HCT116 (cell line): Measurements from ENCODE around the gene IL1RAPL1. TPM values are rescaled to one million over a fixed set of nuclear protein-coding genes. Genes with fewer than 3 reads are reported as not detected.

ENCODE experiments used
- ATAC-seq: fragments of 200-7000 bp; cut with Tn5 transposase; 2 replicates; pipeline ENCODE4 v1.9.1; 2020; ENCODE audit warnings: mild to moderate bottlenecking, moderate library complexity
- BruUV-seq: library from RNA; stranded (reverse); fragments of 400-500 nt; replicated peaks from 2 replicates; lab custom pipeline; 2021; lab: Mats Ljungman, UMichigan
- CTCF ChIA-PET: fragments of 300-600 bp; sonication (Branson Sonifier 250); formaldehyde crosslinking; loops from one replicate; lab custom pipeline; 2021; ENCODE audit warnings: antibody characterized with exemption; lab: Charles Lee
- POLR2A ChIA-PET: fragments of 300-600, 350-600 bp; sonication (Branson Sonifier 250); formaldehyde crosslinking; loops from one replicate; lab custom pipeline; 2021; ENCODE audit warnings: antibody characterized with exemption; lab: Charles Lee
- RAD21 ChIA-PET, 2 experiments: fragments of 300-600 bp; sonication (Branson Sonifier 250); formaldehyde crosslinking; loops; one replicate each; lab custom pipeline; 2023; ENCODE audit warnings: low total read pairs in 2 of 2; ENCODE audit not compliant: uncharacterized antibody in 2 of 2, unreplicated experiment in 2 of 2, low non-redundant PET in 1 of 2; lab: Charles Lee
- DNase-seq: peaks from one replicate; pipeline ENCODE4 v3.0.0-alpha.2; 2010; ENCODE audit warnings: low read depth, low spot score
- H2AFZ ChIP-seq: fragments of 200-600 bp; shearing (Covaris generic), sonication (generic); 2 replicates; pipeline ENCODE4 v1.6.1; 2017; ENCODE audit warnings: low read depth, mixed run types, mixed read lengths, antibody characterized with exemption, low read length; ENCODE audit not compliant: poor library complexity, severe bottlenecking
- H3K27ac ChIP-seq: 2 replicates; pipeline ENCODE4 v1.5.1; 2012; ENCODE audit warnings: low read depth, low read length
- H3K27me3 ChIP-seq: fragments of 200-600 bp; sonication (generic); 2 replicates; pipeline ENCODE4 v1.6.1; 2016; ENCODE audit warnings: mixed run types, low read length, mixed read lengths; ENCODE audit not compliant: insufficient read depth
- H3K36me3 ChIP-seq, 2 experiments: fragments of 200-500 bp in 1 of 2; fragments of 200-600 bp in 1 of 2; sonication (Bioruptor generic) in 1 of 2; sonication (generic) in 1 of 2; 2 replicates each; pipeline versions ENCODE4 v1.5.1 to v1.6.1; 2014 to 2016; ENCODE audit warnings: low read length in 2 of 2, inconsistent platforms in 1 of 2, mixed read lengths in 1 of 2, mixed run types in 1 of 2; ENCODE audit not compliant: insufficient read depth in 2 of 2, control insufficient read depth in 1 of 2
- H3K4me1 ChIP-seq, 2 experiments: fragments of 200-600 bp in 1 of 2; sonication (generic) in 1 of 2; 2 replicates each; pipeline versions ENCODE4 v1.5.1 to v1.6.1; 2012 to 2017; ENCODE audit warnings: low read length in 2 of 2, inconsistent platforms in 1 of 2, mild to moderate bottlenecking in 1 of 2, mixed read lengths in 1 of 2, mixed run types in 1 of 2, moderate library complexity in 1 of 2; ENCODE audit not compliant: insufficient read depth in 2 of 2, control insufficient read depth in 1 of 2
- H3K4me2 ChIP-seq: fragments of 200-600 bp; sonication (generic); 2 replicates; pipeline ENCODE4 v1.6.1; 2017; ENCODE audit warnings: mixed run types, low read length, mixed read lengths
- H3K4me3 ChIP-seq, 2 experiments: fragments of 200-600 bp in 1 of 2; sonication (generic) in 1 of 2; replicated peaks in 1 of 2; 2 replicates each; pipeline ENCODE4 v1.5.1; 2011 to 2016; ENCODE audit warnings: low read length in 2 of 2, control low read depth in 1 of 2, low read depth in 1 of 2, mild to moderate bottlenecking in 1 of 2, mixed read lengths in 1 of 2, mixed run types in 1 of 2
- H3K79me2 ChIP-seq: fragments of 200-600 bp; sonication (generic); 2 replicates; pipeline ENCODE4 v1.6.1; 2017; ENCODE audit warnings: mild to moderate bottlenecking, mixed run types, low read length, moderate library complexity, mixed read lengths; ENCODE audit not compliant: insufficient read depth
- H3K9ac ChIP-seq: fragments of 200-600 bp; sonication (generic); 2 replicates; pipeline ENCODE4 v1.6.1; 2016; ENCODE audit warnings: low read length, mixed read lengths
- H3K9me2 ChIP-seq: fragments of 200-600 bp; sonication (generic), shearing (Covaris generic); 2 replicates; pipeline ENCODE4 v1.6.1; 2017; ENCODE audit warnings: mixed run types, mild to moderate bottlenecking, moderate library complexity; ENCODE audit not compliant: insufficient read depth
- H3K9me3 ChIP-seq, 2 experiments: fragments of 200-500 bp in 1 of 2; fragments of 200-600 bp in 1 of 2; sonication (Bioruptor generic) in 1 of 2; sonication (generic) in 1 of 2; 2 replicates each; pipeline ENCODE4 v1.6.1; 2014 to 2017; ENCODE audit warnings: low read length in 2 of 2, mixed read lengths in 2 of 2, inconsistent platforms in 1 of 2, low read depth in 1 of 2, mild to moderate bottlenecking in 1 of 2, mixed run types in 1 of 2, moderate library complexity in 1 of 2; ENCODE audit not compliant: control insufficient read depth in 1 of 2, insufficient read depth in 1 of 2
- H4K20me1 ChIP-seq: fragments of 200-600 bp; sonication (generic), shearing (Covaris generic); 2 replicates; pipeline ENCODE4 v1.6.1; 2017; ENCODE audit warnings: mixed run types, mild to moderate bottlenecking, moderate library complexity; ENCODE audit not compliant: insufficient read depth
- ATF3 ChIP-seq: IDR thresholded peaks from 2 replicates; pipeline ENCODE4 v1.6.1; 2012
- CEBPB ChIP-seq: IDR thresholded peaks from 2 replicates; pipeline ENCODE4 v1.6.1; 2012; ENCODE audit warnings: low read depth
- EZH2phosphoT487 ChIP-seq: fragments of 200-600 bp; IDR thresholded peaks from 2 replicates; pipeline ENCODE4 v1.6.1; 2018; ENCODE audit warnings: antibody characterized with exemption, borderline replicate concordance
- MAX ChIP-seq: IDR thresholded peaks from 2 replicates; pipeline ENCODE4 v1.6.1; 2012
- POLR2A ChIP-seq: IDR thresholded peaks from 2 replicates; pipeline ENCODE4 v1.7.0; 2011; ENCODE audit warnings: borderline replicate concordance; ENCODE audit not compliant: insufficient read depth, insufficient read length; ENCODE audit errors: extremely low read depth
- RAD21 ChIP-seq: IDR thresholded peaks from 2 replicates; pipeline ENCODE4 v1.6.1; 2012; ENCODE audit warnings: low read depth, mild to moderate bottlenecking
- SIN3A ChIP-seq: IDR thresholded peaks from 2 replicates; pipeline ENCODE4 v1.6.1; 2012; ENCODE audit warnings: low read depth
- SRF ChIP-seq: IDR thresholded peaks from 2 replicates; pipeline ENCODE4 v1.6.1; 2012; ENCODE audit warnings: low read depth
- YY1 ChIP-seq: IDR thresholded peaks from 2 replicates; pipeline ENCODE4 v1.6.1; 2011; ENCODE audit warnings: low read length, low read depth, moderate library complexity, mild to moderate bottlenecking; ENCODE audit not compliant: insufficient replicate concordance; ENCODE audit errors: extremely low read depth
- ZBTB33 ChIP-seq: IDR thresholded peaks from 2 replicates; pipeline ENCODE4 v1.6.1; 2011; ENCODE audit warnings: mild to moderate bottlenecking, low read length, moderate library complexity; ENCODE audit not compliant: insufficient replicate concordance; ENCODE audit errors: extremely low read depth
- intact Hi-C: fragments of 100-400 bp; cut with micrococcal nuclease; formaldehyde crosslinking; loops from 2 replicates; pipeline ENCODE4 v1.10.0; 2022
- total RNA-seq: library from RNA; stranded (reverse); gene quantifications from one replicate; pipeline ENCODE4 v1.2.1, GENCODE V29; 2021; ENCODE audit not compliant: unreplicated experiment

Gene IL1RAPL1
- total RNA-seq, 1 experiment from 2014 or later = 2.8 TPM

- Histone ChIP-seq H3K9me3 (no peaks in the 10 kb centered on the region), H2AFZ (no peak overlapping the region), H3K9ac (no peak overlapping the region), H3K4me3 (no peak overlapping the region), H3K36me3 (no peaks in the 10 kb centered on the region), H4K20me1 (no peaks in the 10 kb centered on the region), H3K27me3 (no peaks in the 10 kb centered on the region), H3K9me2 (no peaks in the 10 kb centered on the region), H3K4me2 (no peak overlapping the region), H3K27ac (no peak overlapping the region), H3K4me1 (no peaks in the 10 kb centered on the region), H3K79me2 (no peaks in the 10 kb centered on the region)
- ATAC-seq = no peak
- RAD21 ChIA-PET = no interaction called here
- no peak for DNase-seq
- BruUV-seq = no TSS peak
- intact Hi-C loops = no loop called here
- TF ChIP-seq YY1 (no peak), CEBPB (no peak), SRF (no peak), POLR2A (no peak), SIN3A (no peak), ZBTB33 (no peak), MAX (no peak), RAD21 (no peak), EZH2phosphoT487 (no peak), ATF3 (no peak)
- POLR2A ChIA-PET = no interaction called here
- CTCF ChIA-PET = no interaction called here
These were observed 953.8 kb downstream of the IL1RAPL1 start for GRCh38 chrX:29541038-29541437.
